Epithelial cell of esophagus (primary cell): ENCODE measurements around the gene AMBRA1.

Experiments
- DNase-seq: peaks from one replicate; pipeline ENCODE4 v3.0.0; 2010; ENCODE audit warnings: low read depth
- H3K4me3 ChIP-seq: 2 replicates; pipeline ENCODE4 v1.5.1; 2011; ENCODE audit warnings: mild to moderate bottlenecking, low read length, control low read depth
- TF ChIP-seq, protein P1 (sequence below): IDR thresholded peaks from 2 replicates; pipeline ENCODE4 v1.5.1; 2011; ENCODE audit warnings: low read depth, mild to moderate bottlenecking, low read length, control low read depth, inconsistent platforms; ENCODE audit not compliant: insufficient read depth; ENCODE audit errors: missing control alignments

The AMBRA1 gene

DNA sequence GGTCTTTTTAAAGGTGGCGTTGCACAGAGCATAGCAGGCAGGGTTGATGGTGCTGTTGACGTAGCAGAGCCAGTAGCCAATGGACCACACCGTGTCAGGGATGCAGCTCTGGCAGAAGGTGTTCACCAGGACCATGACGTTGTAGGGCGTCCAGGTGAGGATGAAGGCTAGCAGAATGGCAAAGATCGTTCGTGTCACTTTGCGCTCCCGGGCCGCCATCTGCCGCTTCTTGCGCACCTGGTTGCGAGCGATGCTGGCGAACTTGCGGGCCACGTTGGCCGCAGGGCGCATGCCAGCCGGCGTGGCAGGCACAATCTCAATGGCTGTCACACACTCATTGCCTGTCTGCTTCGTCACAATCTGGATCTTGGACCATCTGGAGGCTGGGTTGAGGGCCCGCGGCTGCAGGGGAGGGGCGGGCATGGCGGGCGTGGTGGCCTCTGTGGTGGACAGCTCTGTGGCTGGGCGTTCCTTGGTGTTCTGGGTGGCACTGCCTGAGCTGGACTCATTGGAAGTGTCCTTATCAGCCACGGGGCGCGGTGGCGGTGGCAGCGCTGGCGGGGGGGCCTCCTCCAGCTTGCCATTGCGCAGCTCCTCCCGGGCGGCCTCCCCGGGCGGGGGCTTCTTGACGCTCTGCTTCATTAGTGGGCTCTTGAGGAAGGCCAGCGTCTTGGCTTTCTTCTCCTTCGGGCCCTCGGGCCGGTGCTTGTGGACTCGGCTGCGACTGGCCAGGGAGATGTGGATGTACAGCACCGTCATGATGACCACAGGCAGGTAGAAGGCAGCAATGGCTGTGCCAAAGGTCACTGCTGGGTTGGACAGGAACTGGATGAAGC lies 208.4 kb downstream of the AMBRA1 start:
- H3K4me3 ChIP-seq, result no peak overlapping the region
- TF ChIP-seq, protein P1, sequence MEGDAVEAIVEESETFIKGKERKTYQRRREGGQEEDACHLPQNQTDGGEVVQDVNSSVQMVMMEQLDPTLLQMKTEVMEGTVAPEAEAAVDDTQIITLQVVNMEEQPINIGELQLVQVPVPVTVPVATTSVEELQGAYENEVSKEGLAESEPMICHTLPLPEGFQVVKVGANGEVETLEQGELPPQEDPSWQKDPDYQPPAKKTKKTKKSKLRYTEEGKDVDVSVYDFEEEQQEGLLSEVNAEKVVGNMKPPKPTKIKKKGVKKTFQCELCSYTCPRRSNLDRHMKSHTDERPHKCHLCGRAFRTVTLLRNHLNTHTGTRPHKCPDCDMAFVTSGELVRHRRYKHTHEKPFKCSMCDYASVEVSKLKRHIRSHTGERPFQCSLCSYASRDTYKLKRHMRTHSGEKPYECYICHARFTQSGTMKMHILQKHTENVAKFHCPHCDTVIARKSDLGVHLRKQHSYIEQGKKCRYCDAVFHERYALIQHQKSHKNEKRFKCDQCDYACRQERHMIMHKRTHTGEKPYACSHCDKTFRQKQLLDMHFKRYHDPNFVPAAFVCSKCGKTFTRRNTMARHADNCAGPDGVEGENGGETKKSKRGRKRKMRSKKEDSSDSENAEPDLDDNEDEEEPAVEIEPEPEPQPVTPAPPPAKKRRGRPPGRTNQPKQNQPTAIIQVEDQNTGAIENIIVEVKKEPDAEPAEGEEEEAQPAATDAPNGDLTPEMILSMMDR, result no peak
- DNase-seq, result no peak

DNA sequence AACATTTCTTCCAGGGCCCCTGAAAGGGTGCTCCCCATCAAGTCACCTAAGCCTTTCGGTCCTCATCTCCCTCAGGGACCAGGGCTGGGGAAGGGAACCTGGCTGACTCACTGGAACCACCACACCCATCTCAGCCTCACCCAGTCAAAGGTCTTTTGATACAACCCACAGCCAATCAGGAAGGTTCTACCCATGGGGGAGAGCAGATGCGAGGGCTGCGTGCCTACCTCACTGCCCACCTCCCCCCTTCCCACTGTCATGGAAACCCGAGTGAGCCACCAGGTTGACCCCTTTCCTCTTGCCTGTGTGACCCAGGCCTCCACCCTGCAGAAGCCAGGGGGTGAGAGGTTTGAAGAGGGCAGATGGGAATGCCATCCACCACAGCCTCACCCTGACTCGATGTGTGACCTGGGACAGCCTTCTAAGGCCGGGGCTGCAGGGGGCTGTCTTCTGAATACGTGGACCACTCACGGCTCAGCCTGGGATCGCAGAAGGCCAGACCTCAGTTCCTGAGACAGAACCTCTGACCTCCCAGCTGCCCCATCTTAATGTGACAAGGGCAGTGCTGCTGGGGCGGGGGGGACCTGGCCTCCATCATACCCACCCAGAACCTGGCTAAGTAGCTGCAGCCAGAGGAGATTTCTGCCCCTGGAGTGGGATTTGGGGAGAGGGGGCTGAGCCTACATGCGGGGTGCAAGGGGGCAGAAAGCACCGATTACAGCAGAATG lies 209.7 kb downstream of the AMBRA1 start:
- H3K4me3 ChIP-seq, result no peak overlapping the region
- peak; percentile 52 for DNase-seq
- TF ChIP-seq, protein P1, result no peak

DNA sequence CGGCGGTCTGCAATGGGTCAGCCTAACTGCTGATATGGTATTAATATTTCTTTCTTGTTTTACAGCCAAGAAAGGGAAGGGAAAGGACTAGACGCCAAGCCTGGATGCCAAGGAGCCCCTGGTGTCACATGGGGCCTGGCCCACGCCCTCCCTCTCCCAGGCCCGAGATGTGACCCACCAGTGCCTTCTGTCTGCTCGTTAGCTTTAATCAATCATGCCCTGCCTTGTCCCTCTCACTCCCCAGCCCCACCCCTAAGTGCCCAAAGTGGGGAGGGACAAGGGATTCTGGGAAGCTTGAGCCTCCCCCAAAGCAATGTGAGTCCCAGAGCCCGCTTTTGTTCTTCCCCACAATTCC lies 210.4 kb downstream of the AMBRA1 start:
- no peak overlapping the region for H3K4me3 ChIP-seq
- no peak for DNase-seq
- TF ChIP-seq, protein P1, result no peak

DNA sequence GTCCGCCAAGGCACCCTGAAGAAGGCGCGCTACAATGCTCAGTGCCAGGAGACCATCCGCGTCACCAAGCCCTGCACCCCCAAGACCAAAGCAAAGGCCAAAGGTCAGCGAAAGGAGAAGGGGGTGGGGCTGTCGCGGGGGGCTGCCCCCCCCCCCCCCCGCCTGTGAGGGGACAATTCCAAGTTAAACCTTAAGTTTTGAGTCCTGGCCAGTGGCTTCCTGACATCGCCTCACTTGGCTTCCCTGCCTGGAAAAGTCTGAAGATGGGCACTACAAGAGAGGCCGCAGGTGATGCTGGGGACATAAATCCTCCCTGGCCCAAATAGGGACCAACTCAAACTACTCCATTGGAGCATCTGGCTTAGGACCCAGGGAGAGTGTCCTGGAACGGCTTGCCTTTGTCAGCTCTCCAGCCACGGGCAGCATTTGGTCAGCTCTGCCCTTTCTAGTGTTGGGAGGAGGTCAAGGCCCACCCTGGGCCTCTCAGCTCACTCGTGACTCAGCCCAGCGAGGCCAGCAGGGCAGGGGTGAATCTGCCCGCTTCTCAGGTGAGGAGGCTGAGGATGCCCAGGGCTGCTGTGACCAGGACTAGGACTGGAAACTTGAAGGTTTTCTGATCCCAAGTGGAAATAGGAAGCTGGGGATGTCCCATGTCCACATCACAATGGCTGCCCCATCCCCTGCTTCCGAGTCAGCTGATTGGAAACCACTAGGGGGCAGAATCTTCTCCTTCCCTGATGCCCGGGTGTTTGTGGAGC lies 211.0 kb downstream of the AMBRA1 start:
- no peak overlapping the region for H3K4me3 ChIP-seq
- TF ChIP-seq, protein P1, result peak; percentile 55
- peak; percentile 57 for DNase-seq

DNA sequence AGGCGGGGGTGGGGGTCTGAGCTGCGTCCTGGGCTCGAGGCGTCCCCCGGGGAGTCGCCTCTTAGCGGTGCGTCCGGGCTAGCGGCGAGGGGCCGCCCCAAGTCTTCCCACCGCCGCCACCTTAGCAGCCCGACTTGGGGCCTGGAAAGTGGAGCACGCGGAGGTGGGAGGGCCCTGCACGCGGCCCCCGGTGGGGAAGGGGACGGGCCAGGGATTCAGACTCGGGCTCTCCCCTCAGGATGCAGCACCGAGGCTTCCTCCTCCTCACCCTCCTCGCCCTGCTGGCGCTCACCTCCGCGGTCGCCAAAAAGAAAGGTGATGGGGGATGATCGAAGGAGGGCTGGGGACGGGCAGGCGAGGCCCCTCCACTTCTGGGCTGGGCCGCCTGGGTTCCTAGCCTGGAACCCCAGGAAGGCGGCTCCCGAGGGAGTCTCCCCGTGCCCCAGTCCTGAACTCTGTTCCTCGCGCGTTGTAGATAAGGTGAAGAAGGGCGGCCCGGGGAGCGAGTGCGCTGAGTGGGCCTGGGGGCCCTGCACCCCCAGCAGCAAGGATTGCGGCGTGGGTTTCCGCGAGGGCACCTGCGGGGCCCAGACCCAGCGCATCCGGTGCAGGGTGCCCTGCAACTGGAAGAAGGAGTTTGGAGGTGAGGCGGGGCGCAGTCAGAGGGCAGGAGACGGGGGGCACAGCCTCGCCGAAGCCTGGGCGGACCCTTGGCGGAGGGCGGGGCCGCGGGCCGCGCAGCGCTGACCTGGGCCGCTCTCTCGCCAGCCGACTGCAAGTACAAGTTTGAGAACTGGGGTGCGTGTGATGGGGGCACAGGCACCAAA lies 211.8 kb downstream of the AMBRA1 start:
- no peak for DNase-seq
- TF ChIP-seq, protein P1, result no peak
- peak overlapping the region; percentile 42 for H3K4me3 ChIP-seq
